CD4-positive, alpha-beta T cell treated with Interleukin-15 for 1 hour (primary cell): ENCODE data around the gene CARD11.

Experiments
- DNase-seq: peaks from one replicate; pipeline ENCODE4 v3.0.0-alpha.2; 2020

CARD11 gene

GRCh38 chr7:2938514-2939192 lies 105.0 kb downstream of the CARD11 start:
- no peak for DNase-seq

- no peak for DNase-seq
These were observed 105.8 kb downstream of the CARD11 start for GRCh38 chr7:2937701-2938513.

GRCh38 chr7:2936891-2937580 lies 106.6 kb downstream of the CARD11 start:
- DNase-seq = no peak

- DNase-seq = no peak
These were observed 107.4 kb downstream of the CARD11 start for GRCh38 chr7:2936301-2936700.

GRCh38 chr7:2934984-2935740 lies 108.5 kb downstream of the CARD11 start:
- DNase-seq = no peak

GRCh38 chr7:2934211-2934731 lies 109.4 kb downstream of the CARD11 start:
- DNase-seq = no peak

- DNase-seq = no peak
These were observed 111.0 kb downstream of the CARD11 start for GRCh38 chr7:2932402-2933251.

- no peak for DNase-seq
These were observed 112.6 kb downstream of the CARD11 start for GRCh38 chr7:2931034-2931415.

GRCh38 chr7:2930310-2931033 lies 113.2 kb downstream of the CARD11 start:
- DNase-seq = no peak

- no peak for DNase-seq
These were observed 114.1 kb downstream of the CARD11 start for GRCh38 chr7:2929321-2930201.

GRCh38 chr7:2928613-2929311 lies 114.9 kb downstream of the CARD11 start:
- no peak for DNase-seq

- no peak for DNase-seq
These were observed 115.4 kb downstream of the CARD11 start for GRCh38 chr7:2928256-2928612.

- no peak for DNase-seq
These were observed 116.1 kb downstream of the CARD11 start for GRCh38 chr7:2927592-2927991.

- no peak for DNase-seq
These were observed 116.7 kb downstream of the CARD11 start for GRCh38 chr7:2926896-2927405.

GRCh38 chr7:2926120-2926895 lies 117.4 kb downstream of the CARD11 start:
- no peak for DNase-seq

GRCh38 chr7:2924866-2925840 lies 118.5 kb downstream of the CARD11 start:
- peak; percentile 2 for DNase-seq
